NCI-H2107 treated with DMSO at 0.1 percent for 48 hours (cell line): ENCODE results near the gene HGFAC.

Experiments used
- DNase-seq: peaks from one replicate; lab custom pipeline; 2025; ENCODE audit not compliant: unreplicated experiment; lab: John Stamatoyannopoulos, UW

HGFAC gene

GRCh38 chr4:3484057-3484973 lies 42.5 kb downstream of the HGFAC start:
- no peak for DNase-seq

GRCh38 chr4:3485011-3485791 lies 43.4 kb downstream of the HGFAC start:
- no peak for DNase-seq

- no peak for DNase-seq
Observed at GRCh38 chr4:3485886-3486540, 44.2 kb downstream of the HGFAC start.

GRCh38 chr4:3486541-3487540 lies 45.1 kb downstream of the HGFAC start:
- DNase-seq: no peak

GRCh38 chr4:3487861-3488260 lies 46.1 kb downstream of the HGFAC start:
- DNase-seq: no peak

- DNase-seq: no peak
Observed at GRCh38 chr4:3488820-3489219, 47.1 kb downstream of the HGFAC start.

GRCh38 chr4:3489451-3489962 lies 47.7 kb downstream of the HGFAC start:
- DNase-seq: no peak

- no peak for DNase-seq
Observed at GRCh38 chr4:3491681-3492405, 50.1 kb downstream of the HGFAC start.

GRCh38 chr4:3492741-3493719 lies 51.3 kb downstream of the HGFAC start:
- no peak for DNase-seq

- no peak for DNase-seq
Observed at GRCh38 chr4:3493720-3494461, 52.1 kb downstream of the HGFAC start.

- no peak for DNase-seq
Observed at GRCh38 chr4:3494462-3494871, 52.7 kb downstream of the HGFAC start.

GRCh38 chr4:3495204-3495975 lies 53.6 kb downstream of the HGFAC start:
- DNase-seq: no peak

GRCh38 chr4:3496021-3496420 lies 54.3 kb downstream of the HGFAC start:
- DNase-seq: no peak

- DNase-seq: no peak
Observed at GRCh38 chr4:3497095-3497494, 55.3 kb downstream of the HGFAC start.

GRCh38 chr4:3497523-3498389 lies 56.0 kb downstream of the HGFAC start:
- DNase-seq: no peak

- DNase-seq: no peak
Observed at GRCh38 chr4:3498407-3498806, 56.6 kb downstream of the HGFAC start.
